Hematopoietic multipotent progenitor cell treated with erythropoietin and hydrocortisone succinate and interleukin-3 and kit ligand, for 4 days (in vitro differentiated cells): ENCODE measurements around the gene PTGER1.

Experiments used
- DNase-seq: peaks from one replicate; pipeline ENCODE4 v3.0.0-alpha.2; 2015

The PTGER1 gene

GRCh38 chr19:14502334-14503092 lies 27.4 kb upstream of the PTGER1 start:
- DNase-seq: no peak

GRCh38 chr19:14497228-14497921 lies 22.2 kb upstream of the PTGER1 start:
- no peak for DNase-seq

- DNase-seq: no peak
Observed at GRCh38 chr19:14496834-14497227, 21.7 kb upstream of the PTGER1 start.

GRCh38 chr19:14496029-14496833 lies 21.1 kb upstream of the PTGER1 start, which contains the start of gene GIPC1:
TSS of gene GIPC1 (minus strand) at chr19:14496127. CDS start at chr19:14482976, 13,151 bp downstream.
- peak; percentile 92 for DNase-seq

- DNase-seq: no peak
Observed at GRCh38 chr19:14495672-14496028, 20.5 kb upstream of the PTGER1 start.

- no peak for DNase-seq
Observed at GRCh38 chr19:14494910-14495671, 19.9 kb upstream of the PTGER1 start.

- no peak for DNase-seq
Observed at GRCh38 chr19:14494411-14494810, 19.3 kb upstream of the PTGER1 start.

- DNase-seq: no peak
Observed at GRCh38 chr19:14492756-14493337, 17.7 kb upstream of the PTGER1 start.

- DNase-seq: no peak
Observed at GRCh38 chr19:14487370-14488125, 12.4 kb upstream of the PTGER1 start.

- no peak for DNase-seq
Observed at GRCh38 chr19:14482172-14482941, 7.2 kb upstream of the PTGER1 start.

GRCh38 chr19:14480700-14481079 lies 5.5 kb upstream of the PTGER1 start:
- DNase-seq: no peak

- peak; percentile 74 for DNase-seq
Observed at GRCh38 chr19:14479975-14480699, 5.0 kb upstream of the PTGER1 start.

GRCh38 chr19:14479309-14479974 lies 4.3 kb upstream of the PTGER1 start:
- DNase-seq: no peak

GRCh38 chr19:14478113-14478545 lies 3.0 kb upstream of the PTGER1 start:
- no peak for DNase-seq

GRCh38 chr19:14477418-14478112 lies 2.4 kb upstream of the PTGER1 start:
- no peak for DNase-seq

- peak; percentile 57 for DNase-seq
Observed at GRCh38 chr19:14476673-14477401, 1.7 kb upstream of the PTGER1 start.

GRCh38 chr19:14476327-14476672 lies 1.1 kb upstream of the PTGER1 start:
- DNase-seq: no peak

GRCh38 chr19:14474827-14475226 lies 327 bp downstream of the PTGER1 start:
- no peak for DNase-seq
